Uterus (tissue), 2 donors: ENCODE data around the gene SLFN5.

Experiments
- POLR2A ChIP-seq, 2 donors: fragments of 450-650 bp; IDR thresholded peaks; one replicate each; pipeline ENCODE4 v1.6.1; 2016; ENCODE audit warnings: antibody characterized with exemption in 2 of 2, mild to moderate bottlenecking in 1 of 2, moderate library complexity in 1 of 2
- TF ChIP-seq, protein P1 (sequence below), 4 experiments: fragments of 200-600 bp in 2 of 4; fragments of 450-650 bp in 2 of 4; sonication (generic) in 2 of 4; IDR thresholded peaks; one replicate each; pipeline ENCODE4 v1.5.1; 2016 to 2019; ENCODE audit warnings: antibody characterized with exemption in 4 of 4, mild to moderate bottlenecking in 2 of 4, moderate library complexity in 1 of 4

DNA sequence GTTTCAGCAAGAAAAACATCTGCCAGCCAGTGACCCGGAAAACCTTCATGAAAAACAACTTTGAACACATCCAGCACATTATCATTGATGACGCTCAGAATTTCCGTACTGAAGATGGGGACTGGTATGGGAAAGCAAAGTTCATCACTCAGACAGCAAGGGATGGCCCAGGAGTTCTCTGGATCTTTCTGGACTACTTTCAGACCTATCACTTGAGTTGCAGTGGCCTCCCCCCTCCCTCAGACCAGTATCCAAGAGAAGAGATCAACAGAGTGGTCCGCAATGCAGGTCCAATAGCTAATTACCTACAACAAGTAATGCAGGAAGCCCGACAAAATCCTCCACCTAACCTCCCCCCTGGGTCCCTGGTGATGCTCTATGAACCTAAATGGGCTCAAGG is 22.2 kb downstream of the SLFN5 start:
- TF ChIP-seq, protein P1, sequence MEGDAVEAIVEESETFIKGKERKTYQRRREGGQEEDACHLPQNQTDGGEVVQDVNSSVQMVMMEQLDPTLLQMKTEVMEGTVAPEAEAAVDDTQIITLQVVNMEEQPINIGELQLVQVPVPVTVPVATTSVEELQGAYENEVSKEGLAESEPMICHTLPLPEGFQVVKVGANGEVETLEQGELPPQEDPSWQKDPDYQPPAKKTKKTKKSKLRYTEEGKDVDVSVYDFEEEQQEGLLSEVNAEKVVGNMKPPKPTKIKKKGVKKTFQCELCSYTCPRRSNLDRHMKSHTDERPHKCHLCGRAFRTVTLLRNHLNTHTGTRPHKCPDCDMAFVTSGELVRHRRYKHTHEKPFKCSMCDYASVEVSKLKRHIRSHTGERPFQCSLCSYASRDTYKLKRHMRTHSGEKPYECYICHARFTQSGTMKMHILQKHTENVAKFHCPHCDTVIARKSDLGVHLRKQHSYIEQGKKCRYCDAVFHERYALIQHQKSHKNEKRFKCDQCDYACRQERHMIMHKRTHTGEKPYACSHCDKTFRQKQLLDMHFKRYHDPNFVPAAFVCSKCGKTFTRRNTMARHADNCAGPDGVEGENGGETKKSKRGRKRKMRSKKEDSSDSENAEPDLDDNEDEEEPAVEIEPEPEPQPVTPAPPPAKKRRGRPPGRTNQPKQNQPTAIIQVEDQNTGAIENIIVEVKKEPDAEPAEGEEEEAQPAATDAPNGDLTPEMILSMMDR (IDR thresholded peaks at IDR 0.05): no peak
- no peak for TF ChIP-seq POLR2A (IDR thresholded peaks at IDR 0.05)
